Heart left ventricle (tissue), 16 donors: ENCODE data around the gene GZMB. TPM values are rescaled to one million over a fixed set of nuclear protein-coding genes. Genes with fewer than 3 reads are reported as not detected.

Experiments used
- ATAC-seq, 4 donors: fragments of 200-7000 bp; cut with Tn5 transposase; one replicate each; pipeline ENCODE4 v1.9.1; 2020 to 2022; ENCODE audit warnings: moderate library complexity in 4 of 4, mild to moderate bottlenecking in 3 of 4, moderate number of reproducible peaks in 1 of 4
- DNase-seq, 5 donors: peaks; one replicate each; pipeline ENCODE4 v3.0.0-alpha.2; 2020
- H3K27ac ChIP-seq, 12 donors: fragments of 200-600 bp; sonication (generic) in 4 of 12; one replicate each; pipeline versions ENCODE4 v1.5.0 to v1.8.0; 2016 to 2022; ENCODE audit warnings: mild to moderate bottlenecking in 2 of 12
- H3K27me3 ChIP-seq, 9 donors: fragments of 200-600 bp; sonication (generic) in 2 of 9; one replicate each; pipeline versions ENCODE4 v1.5.1 to v1.8.0; 2016 to 2022; ENCODE audit warnings: mild to moderate bottlenecking in 3 of 9
- H3K36me3 ChIP-seq, 9 donors: fragments of 200-600 bp; sonication (generic) in 2 of 9; one replicate each; pipeline versions ENCODE4 v1.5.0 to v1.8.0; 2018 to 2022; ENCODE audit warnings: mild to moderate bottlenecking in 2 of 9
- H3K4me1 ChIP-seq, 12 donors: fragments of 200-600 bp; sonication (generic) in 4 of 12; one replicate each; pipeline versions ENCODE4 v1.5.0 to v1.8.0; 2016 to 2022; ENCODE audit warnings: mild to moderate bottlenecking in 3 of 12
- H3K4me3 ChIP-seq, 12 donors: fragments of 200-600 bp; sonication (generic) in 4 of 12; one replicate each; pipeline versions ENCODE4 v1.5.0 to v1.8.0; 2017 to 2022; ENCODE audit warnings: mild to moderate bottlenecking in 9 of 12, moderate library complexity in 4 of 12
- H3K9me3 ChIP-seq, 12 donors: fragments of 200-600 bp; sonication (generic) in 4 of 12; one replicate each; pipeline versions ENCODE4 v1.5.0 to v1.8.0; 2016 to 2022; ENCODE audit warnings: mild to moderate bottlenecking in 1 of 12
- POLR2A ChIP-seq, 2 donors: fragments of 450-650 bp; IDR thresholded peaks; one replicate each; pipeline ENCODE4 v1.6.1; 2017; ENCODE audit warnings: antibody characterized with exemption in 2 of 2, mild to moderate bottlenecking in 2 of 2, moderate library complexity in 2 of 2
- WGBS, 4 donors: extraction: QIAGEN DNeasy Blood & Tissue Kit in 2 of 4; methylation state at CpG; one replicate each; pipeline versions ENCODE4 v1.1.5 to v1.1.7; 2013 to 2018; 5-methylcytosine and 5-hydroxymethylcytosine counted together
- intact Hi-C, 10 donors: fragments of 100-400 bp; cut with DNase I; formaldehyde crosslinking; loops; one replicate each; pipeline versions ENCODE4 v1.11.1 to v1.14.2; 2022
- polyA plus RNA-seq, 2 donors: library from polyadenylated mRNA; stranded (reverse); fragments of 200-250 nt; gene quantifications; one replicate each; pipeline ENCODE4 v1.2.3, GENCODE V29; 2013
- total RNA-seq, 9 donors: library from RNA; depleted of rRNA in 2 of 9; stranded (reverse); fragments of >200 nt in 2 of 9; fragmentation: NEBNext Ultra II Directional in 3 of 9; extraction: Animal tissue kit (Norgen Biotek cat#: 25700) in 3 of 9; gene quantifications; one replicate each; pipeline versions ENCODE4 v1.1.0 to v1.2.4, GENCODE V29; 2016 to 2023
- TF ChIP-seq, protein P1 (sequence below), 12 donors: fragments of 200-600 bp; sonication (generic) in 4 of 12; IDR thresholded peaks; one replicate each; pipeline versions ENCODE4 v1.5.0 to v1.8.0; 2018 to 2022; ENCODE audit warnings: antibody characterized with exemption in 12 of 12, mild to moderate bottlenecking in 5 of 12
- donor health status: ischemic (EF 13 %, LVEDD 7.1; RV severe dilation, severe dysfunction).
- donor health status: healthy with polysubstance abuse.
- donor health status: DM: no; HTN: yes; CAD: no.
- donor health status: DM: no; HTN: no; CAD: no.
- donor health status: ischemic (EF 25% LVEDD 6.9; RV normal size, moderate dysfunction).
- donor health status: ischemic (EF 25% LVEDD 5.7; RV mildly dilated, moderate dysfunction).
- donor health status: healthy.
- donor health status: DM: yes; HTN: yes; CAD: no.
- donor health status: ischemic (EF 35%, LVEDD 5.7; RV mildly dilated, moderate dysfunction).
- donor health status: nonischemic (EF 11% LVEDD 7.7; RV severe dilation, severe dysfunction).
- donor health status: DM: yes; HTN: yes; CAD: no.
- donor health status: PGD.
- donor health status: ischemic (EF 29% LVEDD 5.4; RV normal size, mild dysfunction).
- donor health status: nonischemic (EF 23%, LVEDD 6.1; RV moderate dilation, normal function).

The GZMB gene
- total and polyA plus RNA-seq, 11 donors = 0.32 to 18.8 (median 1.3) TPM; not detected in 2

DNA sequence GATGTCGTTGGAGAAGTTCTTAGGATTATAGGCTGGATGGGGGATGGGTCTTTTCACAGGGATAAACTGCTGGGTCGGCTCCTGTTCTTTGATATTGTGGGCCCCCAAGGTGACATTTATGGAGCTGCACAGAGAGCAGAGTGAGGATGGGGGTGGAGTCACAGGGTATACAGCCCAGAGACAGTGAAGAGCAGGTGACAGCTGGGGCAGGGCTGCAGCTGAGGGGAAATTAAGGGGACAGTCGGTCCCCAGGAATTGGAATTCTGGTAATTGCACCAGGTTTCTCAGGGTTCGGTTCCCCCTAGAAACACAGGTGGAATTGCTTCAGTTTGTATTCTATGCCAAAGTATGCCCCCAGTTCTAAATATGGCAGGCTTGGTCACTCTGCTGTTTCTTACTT, 1.7 kb downstream of the GZMB start:
- Histone ChIP-seq H3K4me1 (no peaks in the 10 kb centered on the region), H3K36me3 (no peaks in the 10 kb centered on the region), H3K9me3 (no peaks in the 10 kb centered on the region), H3K4me3 (peak overlapping the region in 1 of 12 donors; percentile 38), H3K27me3 (peaks cover 0 to 3% (median 0%) of the 10 kb centered on the region in 9 donors), H3K27ac (no peak overlapping the region)
- 61 to 71% (median 67%) methylated on average over 3 to 4 of the region's 4 CpGs for WGBS, 4 donors
- ATAC-seq = no peak
- intact Hi-C loops = no loop called here
- DNase-seq = no peak
- TF ChIP-seq, protein P1, sequence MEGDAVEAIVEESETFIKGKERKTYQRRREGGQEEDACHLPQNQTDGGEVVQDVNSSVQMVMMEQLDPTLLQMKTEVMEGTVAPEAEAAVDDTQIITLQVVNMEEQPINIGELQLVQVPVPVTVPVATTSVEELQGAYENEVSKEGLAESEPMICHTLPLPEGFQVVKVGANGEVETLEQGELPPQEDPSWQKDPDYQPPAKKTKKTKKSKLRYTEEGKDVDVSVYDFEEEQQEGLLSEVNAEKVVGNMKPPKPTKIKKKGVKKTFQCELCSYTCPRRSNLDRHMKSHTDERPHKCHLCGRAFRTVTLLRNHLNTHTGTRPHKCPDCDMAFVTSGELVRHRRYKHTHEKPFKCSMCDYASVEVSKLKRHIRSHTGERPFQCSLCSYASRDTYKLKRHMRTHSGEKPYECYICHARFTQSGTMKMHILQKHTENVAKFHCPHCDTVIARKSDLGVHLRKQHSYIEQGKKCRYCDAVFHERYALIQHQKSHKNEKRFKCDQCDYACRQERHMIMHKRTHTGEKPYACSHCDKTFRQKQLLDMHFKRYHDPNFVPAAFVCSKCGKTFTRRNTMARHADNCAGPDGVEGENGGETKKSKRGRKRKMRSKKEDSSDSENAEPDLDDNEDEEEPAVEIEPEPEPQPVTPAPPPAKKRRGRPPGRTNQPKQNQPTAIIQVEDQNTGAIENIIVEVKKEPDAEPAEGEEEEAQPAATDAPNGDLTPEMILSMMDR (IDR thresholded peaks at IDR 0.05) = no peak
- no peak for TF ChIP-seq POLR2A (IDR thresholded peaks at IDR 0.05)

DNA sequence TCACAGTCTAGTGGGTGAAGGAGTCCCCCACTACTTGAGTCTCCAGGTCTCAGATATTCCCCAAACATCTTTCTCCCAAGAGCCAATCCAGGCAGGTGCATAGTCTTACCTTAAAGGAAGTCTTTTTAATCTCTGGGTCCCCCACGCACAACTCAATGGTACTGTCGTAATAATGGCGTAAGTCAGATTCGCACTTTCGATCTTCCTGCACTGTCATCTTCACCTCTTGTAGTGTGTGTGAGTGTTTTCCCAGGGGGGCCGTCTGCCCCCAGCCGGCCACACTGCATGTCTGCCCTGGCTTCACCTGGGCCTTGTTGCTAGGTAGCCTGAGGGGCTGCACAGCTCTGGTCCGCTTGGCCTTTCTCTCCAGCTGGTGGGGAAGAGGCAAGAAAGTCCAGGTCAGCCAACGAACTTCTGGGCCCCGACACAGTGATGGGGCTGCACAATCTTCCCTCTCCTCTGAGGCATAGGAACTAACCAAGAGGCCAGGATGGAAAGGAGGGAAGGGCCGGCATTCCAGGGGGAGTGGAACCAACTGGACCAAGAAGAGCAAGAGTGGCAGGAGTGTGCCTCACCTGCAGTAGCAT, 2.1 kb downstream of the GZMB start:
- H3K4me1 ChIP-seq = no peaks in the 10 kb centered on the region
- intact Hi-C loops = no loop called here
- H3K4me3 ChIP-seq = no peak overlapping the region
- 90 to 95% (median 90%) methylated on average over 9 to 11 of the region's 11 CpGs for WGBS, 4 donors
- H3K27me3 ChIP-seq = peaks cover 0 to 3% (median 0%) of the 10 kb centered on the region in 9 donors
- no peak for ATAC-seq
- TF ChIP-seq, protein P1 (IDR thresholded peaks at IDR 0.05) = no peak
- no peak for TF ChIP-seq POLR2A (IDR thresholded peaks at IDR 0.05)
- no peaks in the 10 kb centered on the region for H3K9me3 ChIP-seq
- DNase-seq = no peak
- H3K27ac ChIP-seq = no peak overlapping the region
- no peaks in the 10 kb centered on the region for H3K36me3 ChIP-seq

DNA sequence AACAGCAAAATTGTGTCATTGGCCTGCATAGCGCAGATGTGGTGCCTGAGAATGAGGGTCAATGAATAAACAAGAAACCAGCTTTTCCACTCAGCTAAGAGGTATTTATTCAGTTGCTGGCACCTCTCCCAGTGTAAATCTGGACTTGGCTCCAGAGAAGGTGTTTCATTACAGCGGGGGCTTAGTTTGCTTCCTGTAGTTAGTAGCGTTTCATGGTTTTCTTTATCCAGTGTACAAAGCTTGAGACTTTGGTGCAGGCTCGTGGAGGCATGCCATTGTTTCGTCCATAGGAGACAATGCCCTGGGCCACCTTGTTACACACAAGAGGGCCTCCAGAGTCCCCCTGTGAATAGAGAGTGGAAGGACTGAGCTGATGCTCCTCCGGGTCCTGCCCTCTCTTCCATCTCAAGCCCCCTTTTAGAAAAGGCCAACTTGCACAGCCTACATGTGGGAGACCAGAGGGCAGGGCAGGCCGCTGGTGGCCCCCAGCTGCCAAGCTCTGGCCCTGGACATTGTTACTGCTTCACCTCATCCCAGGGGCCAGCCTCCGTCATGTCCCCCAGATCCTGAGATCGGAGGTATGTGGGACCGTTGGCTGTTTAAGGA, 3.0 kb downstream of the GZMB start:
- H3K9me3 ChIP-seq = no peaks in the 10 kb centered on the region
- H3K4me3 ChIP-seq = no peak overlapping the region
- no peak overlapping the region for H3K27ac ChIP-seq
- H3K27me3 ChIP-seq = peaks cover 0 to 3% (median 0%) of the 10 kb centered on the region in 9 donors
- H3K4me1 ChIP-seq = no peaks in the 10 kb centered on the region
- intact Hi-C loops = no loop called here
- ATAC-seq (no peak), DNase-seq (peak in 1 of 5 donors; percentile 27)
- TF ChIP-seq, protein P1 (IDR thresholded peaks at IDR 0.05) = no peak
- no peak for TF ChIP-seq POLR2A (IDR thresholded peaks at IDR 0.05)
- H3K36me3 ChIP-seq = no peaks in the 10 kb centered on the region
- 66 to 79% (median 72%) methylated on average over 7 to 10 of the region's 10 CpGs for WGBS, 4 donors

DNA sequence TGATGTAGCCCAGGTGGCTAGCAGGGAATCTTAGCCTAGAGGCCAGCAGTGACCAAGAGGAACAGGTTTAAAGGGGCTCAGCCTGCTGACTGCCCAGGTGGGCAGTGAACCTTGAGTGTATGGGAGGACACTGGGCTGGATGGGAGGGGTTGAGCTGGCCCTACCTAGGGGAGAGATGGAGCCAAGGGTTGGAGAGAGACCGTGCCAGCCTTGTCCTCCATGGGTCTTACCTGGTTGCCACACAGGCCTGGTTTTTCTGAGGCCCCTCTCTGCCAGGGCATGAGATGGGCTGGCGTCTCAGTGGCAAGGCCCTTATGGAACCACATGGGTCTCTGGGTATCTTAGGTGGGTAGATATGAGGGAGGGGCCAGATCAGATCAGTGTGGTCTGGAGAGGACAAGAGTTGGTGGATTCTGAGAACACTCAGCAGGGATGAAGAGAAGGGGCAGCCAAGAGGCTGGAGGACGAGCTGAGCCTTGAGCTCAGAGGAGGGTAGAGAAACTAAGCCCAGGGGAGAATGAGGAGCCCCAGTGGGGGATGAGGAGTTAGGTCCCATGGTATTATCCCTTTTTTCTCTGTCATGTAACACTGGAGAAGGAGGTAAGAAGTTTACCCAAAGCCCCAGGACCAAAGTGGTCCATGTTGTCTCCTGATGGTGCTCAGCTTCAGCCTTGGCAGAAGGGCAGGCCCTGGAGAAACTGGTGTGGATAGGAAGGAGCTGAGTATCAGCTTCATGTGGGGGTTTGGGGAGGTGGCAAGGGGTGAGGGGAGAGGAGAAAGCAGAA, 3.7 kb downstream of the GZMB start:
- intact Hi-C loops = no loop called here
- no peak overlapping the region for H3K4me3 ChIP-seq
- no peak for TF ChIP-seq POLR2A (IDR thresholded peaks at IDR 0.05)
- TF ChIP-seq, protein P1 (IDR thresholded peaks at IDR 0.05) = no peak
- H3K9me3 ChIP-seq = no peaks in the 10 kb centered on the region
- DNase-seq (no peak), ATAC-seq (no peak)
- H3K4me1 ChIP-seq = no peaks in the 10 kb centered on the region
- no peaks in the 10 kb centered on the region for H3K36me3 ChIP-seq
- no peak overlapping the region for H3K27ac ChIP-seq
- peaks cover 0 to 3% (median 0%) of the 10 kb centered on the region in 9 donors for H3K27me3 ChIP-seq
- WGBS, 4 donors = 59 to 83% (median 66%) methylated on average over 3 of the region's 3 CpGs
